ENCODE data around the gene SH2D4B. TPM values are rescaled to one million over a fixed set of nuclear protein-coding genes. Genes with fewer than 3 reads are reported as not detected.

SH2D4B gene
- not detected for polyA plus RNA-seq (2012; ENCODE audit: insufficient read depth, insufficient read length)

- DNase-seq (ENCODE audit: low read depth, low spot score) = no peak
- H3K4me3 ChIP-seq (ENCODE audit: low read length) = no peak within 1 kb of the TSS
Observed at GRCh38 chr10:80537736-80538480, at the start of gene SH2D4B. Gene SH2D4B (plus strand): TSS chr10:80537902. CDS start chr10:80538332, 430 bp downstream.

GRCh38 chr10:80488539-80489066, 49.1 kb upstream of the SH2D4B start:
- no peak for DNase-seq (ENCODE audit: low read depth, low spot score)
- no peak overlapping the region for H3K4me3 ChIP-seq (ENCODE audit: low read length)

GRCh38 chr10:80489371-80490112, 48.2 kb upstream of the SH2D4B start:
- no peak overlapping the region for H3K4me3 ChIP-seq (ENCODE audit: low read length)
- no peak for DNase-seq (ENCODE audit: low read depth, low spot score)

GRCh38 chr10:80491251-80492102, 46.2 kb upstream of the SH2D4B start:
- DNase-seq (ENCODE audit: low read depth, low spot score) = no peak
- no peak overlapping the region for H3K4me3 ChIP-seq (ENCODE audit: low read length)

- peak overlapping the region; percentile 20 for H3K4me3 ChIP-seq (ENCODE audit: low read length)
- no peak for DNase-seq (ENCODE audit: low read depth, low spot score)
Observed at GRCh38 chr10:80492848-80493521, 44.7 kb upstream of the SH2D4B start.

- DNase-seq (ENCODE audit: low read depth, low spot score) = peak; percentile 97
- peak overlapping the region; percentile 22 for H3K4me3 ChIP-seq (ENCODE audit: low read length)
Observed at GRCh38 chr10:80493522-80494051, 44.1 kb upstream of the SH2D4B start.

- no peak overlapping the region for H3K4me3 ChIP-seq (ENCODE audit: low read length)
- DNase-seq (ENCODE audit: low read depth, low spot score) = no peak
Observed at GRCh38 chr10:80496555-80497172, 41.0 kb upstream of the SH2D4B start.

GRCh38 chr10:80497187-80498077, 40.3 kb upstream of the SH2D4B start:
- no peak for DNase-seq (ENCODE audit: low read depth, low spot score)

GRCh38 chr10:80498078-80498832, 39.4 kb upstream of the SH2D4B start:
- DNase-seq (ENCODE audit: low read depth, low spot score) = no peak

More at GRCh38 chr10:80497187-80498077, 40.3 kb upstream of the SH2D4B start:
- no peak overlapping the region for H3K4me3 ChIP-seq (ENCODE audit: low read length)

GRCh38 chr10:80498833-80499741, 38.6 kb upstream of the SH2D4B start:
- DNase-seq (ENCODE audit: low read depth, low spot score) = no peak
- no peak overlapping the region for H3K4me3 ChIP-seq (ENCODE audit: low read length)

More at GRCh38 chr10:80498078-80498832, 39.4 kb upstream of the SH2D4B start:
- H3K4me3 ChIP-seq (ENCODE audit: low read length) = no peak overlapping the region

- no peak for DNase-seq (ENCODE audit: low read depth, low spot score)
- no peak overlapping the region for H3K4me3 ChIP-seq (ENCODE audit: low read length)
Observed at GRCh38 chr10:80500572-80501380, 36.9 kb upstream of the SH2D4B start.

- H3K4me3 ChIP-seq (ENCODE audit: low read length) = no peak overlapping the region
- no peak for DNase-seq (ENCODE audit: low read depth, low spot score)
Observed at GRCh38 chr10:80501381-80501912, 36.3 kb upstream of the SH2D4B start.

GRCh38 chr10:80501913-80502521, 35.7 kb upstream of the SH2D4B start:
- DNase-seq (ENCODE audit: low read depth, low spot score) = no peak
- no peak overlapping the region for H3K4me3 ChIP-seq (ENCODE audit: low read length)
